DMS153 (cell line): ENCODE measurements around the gene PPFIBP2.

Experiments used
- DNase-seq: peaks from one replicate; lab custom pipeline; 2025; lab: John Stamatoyannopoulos, UW

The PPFIBP2 gene

GRCh38 chr11:7603031-7603781 lies 89.4 kb downstream of the PPFIBP2 start:
- no peak for DNase-seq

DNA sequence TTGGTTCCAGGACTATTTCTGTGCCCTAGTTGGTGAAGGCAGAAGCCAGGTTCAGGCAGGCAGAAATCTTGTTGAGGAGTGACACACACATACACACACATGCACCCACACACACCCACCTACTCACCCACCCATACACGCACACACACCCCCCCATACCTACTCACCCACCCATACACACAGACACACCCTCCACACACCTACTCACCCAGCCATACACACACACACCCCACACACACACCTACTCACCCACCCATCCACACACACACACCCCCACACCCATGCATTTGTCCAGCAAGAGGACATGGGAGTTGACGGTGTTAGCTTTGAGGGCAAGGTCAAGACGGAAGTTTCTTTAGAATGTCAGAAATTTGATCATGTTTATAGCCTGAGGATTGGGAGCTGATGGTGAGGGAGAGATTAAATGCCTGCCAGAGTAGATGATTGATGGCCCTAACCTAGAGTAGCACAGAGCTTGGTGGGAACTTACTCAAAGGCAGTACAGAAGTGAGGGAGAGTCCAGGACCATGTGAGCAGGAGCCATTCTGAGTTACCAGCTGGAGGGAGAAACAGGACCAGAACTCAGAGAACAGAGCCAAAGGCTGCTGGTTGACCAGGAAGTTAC lies 90.6 kb downstream of the PPFIBP2 start:
- no peak for DNase-seq

DNA sequence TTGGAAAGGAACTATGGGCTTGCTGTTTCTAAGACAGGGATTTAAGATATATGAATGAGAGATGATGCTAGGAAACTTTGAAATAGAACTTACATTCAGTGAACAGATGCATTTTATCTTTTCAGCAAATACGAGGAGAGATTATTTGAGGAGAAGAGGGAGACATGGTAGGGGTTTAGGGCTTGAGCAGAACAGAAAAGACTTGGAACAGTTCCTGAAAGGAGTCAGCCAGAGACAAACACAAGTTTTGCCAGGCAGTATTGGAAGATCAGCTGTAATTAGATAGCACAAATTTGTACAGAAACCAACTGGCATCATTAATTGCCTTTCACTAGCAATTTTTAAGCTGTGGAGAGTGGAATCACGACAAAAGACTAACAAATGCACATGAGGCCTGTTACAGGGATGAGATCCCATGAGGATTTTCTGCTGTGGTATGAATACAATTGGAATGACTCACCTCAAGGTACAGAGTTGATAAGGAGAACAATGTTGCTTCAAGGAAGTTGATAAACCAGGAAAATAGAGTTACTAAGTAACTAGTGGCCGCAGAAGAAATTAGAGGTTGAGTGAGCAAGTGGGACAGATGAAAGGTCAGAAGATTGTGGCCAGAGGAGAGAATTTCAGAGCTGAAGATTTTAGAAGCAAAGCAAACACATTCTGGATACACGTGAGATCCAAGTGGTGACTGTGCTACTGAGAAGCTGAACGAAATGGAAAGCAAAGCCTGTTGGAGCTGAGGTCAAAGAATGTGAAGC lies 91.6 kb downstream of the PPFIBP2 start:
- DNase-seq: no peak

GRCh38 chr11:7606496-7606895 lies 92.7 kb downstream of the PPFIBP2 start:
- DNase-seq: no peak

DNA sequence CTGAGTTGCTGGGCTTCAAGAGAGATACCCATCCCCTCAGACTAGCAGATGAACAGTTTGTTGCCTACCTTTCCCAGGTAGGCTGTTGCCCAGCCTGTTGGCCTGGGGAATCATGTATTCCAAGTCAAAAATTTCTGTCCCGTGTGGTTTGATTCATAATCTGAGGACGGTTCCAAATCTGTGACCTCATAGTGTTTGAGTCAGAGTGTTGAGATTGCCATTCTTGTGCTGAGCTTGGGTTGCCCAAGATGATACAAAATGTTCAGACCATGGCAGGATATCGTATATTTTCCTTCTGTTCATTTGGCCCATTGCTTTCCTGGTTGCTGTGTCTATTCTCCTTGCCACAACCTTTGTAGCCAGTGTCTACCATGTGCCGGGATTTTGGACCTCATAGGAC lies 95.2 kb downstream of the PPFIBP2 start:
- no peak for DNase-seq

DNA sequence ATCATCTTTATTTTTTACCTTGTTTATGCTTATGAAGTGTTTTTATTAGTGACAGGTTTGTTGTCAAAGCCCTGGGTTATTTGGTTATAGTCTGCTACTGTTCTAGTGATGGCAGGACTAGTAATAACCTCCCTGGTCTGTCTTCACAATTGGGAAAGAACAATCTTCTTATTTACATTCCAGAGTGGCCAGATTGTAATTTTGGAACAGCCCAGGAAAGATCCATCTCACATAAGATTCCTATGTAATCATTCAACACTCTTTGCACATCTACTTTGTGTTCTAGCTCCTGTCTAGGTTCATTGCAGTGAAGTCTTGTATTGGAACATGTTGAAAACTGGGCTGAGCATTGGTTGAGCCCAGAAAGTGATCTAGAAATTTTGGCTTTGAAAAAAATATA lies 95.7 kb downstream of the PPFIBP2 start:
- no peak for DNase-seq

- DNase-seq: no peak
Measured at GRCh38 chr11:7610393-7610792, 96.6 kb downstream of the PPFIBP2 start.

DNA sequence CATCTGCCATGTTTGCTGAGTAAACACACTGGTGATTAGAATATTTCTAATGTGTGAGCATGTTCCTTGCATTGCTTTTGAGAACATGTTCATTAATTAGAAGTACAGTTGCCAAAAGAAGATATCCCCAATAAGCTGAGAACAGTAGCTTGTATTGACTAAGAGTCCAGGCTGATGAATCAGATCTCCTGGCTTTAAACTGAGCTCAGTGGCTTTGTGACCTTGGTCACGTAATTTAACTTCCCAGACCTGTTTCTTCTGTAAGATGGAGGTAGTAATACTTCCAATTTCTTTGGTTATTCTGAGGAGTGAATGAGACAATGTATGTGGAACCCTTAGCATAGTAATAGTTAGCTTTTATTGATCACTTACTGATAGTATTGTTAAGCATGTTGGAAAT lies 97.6 kb downstream of the PPFIBP2 start:
- no peak for DNase-seq

- no peak for DNase-seq
Measured at GRCh38 chr11:7612056-7612660, 98.4 kb downstream of the PPFIBP2 start.

DNA sequence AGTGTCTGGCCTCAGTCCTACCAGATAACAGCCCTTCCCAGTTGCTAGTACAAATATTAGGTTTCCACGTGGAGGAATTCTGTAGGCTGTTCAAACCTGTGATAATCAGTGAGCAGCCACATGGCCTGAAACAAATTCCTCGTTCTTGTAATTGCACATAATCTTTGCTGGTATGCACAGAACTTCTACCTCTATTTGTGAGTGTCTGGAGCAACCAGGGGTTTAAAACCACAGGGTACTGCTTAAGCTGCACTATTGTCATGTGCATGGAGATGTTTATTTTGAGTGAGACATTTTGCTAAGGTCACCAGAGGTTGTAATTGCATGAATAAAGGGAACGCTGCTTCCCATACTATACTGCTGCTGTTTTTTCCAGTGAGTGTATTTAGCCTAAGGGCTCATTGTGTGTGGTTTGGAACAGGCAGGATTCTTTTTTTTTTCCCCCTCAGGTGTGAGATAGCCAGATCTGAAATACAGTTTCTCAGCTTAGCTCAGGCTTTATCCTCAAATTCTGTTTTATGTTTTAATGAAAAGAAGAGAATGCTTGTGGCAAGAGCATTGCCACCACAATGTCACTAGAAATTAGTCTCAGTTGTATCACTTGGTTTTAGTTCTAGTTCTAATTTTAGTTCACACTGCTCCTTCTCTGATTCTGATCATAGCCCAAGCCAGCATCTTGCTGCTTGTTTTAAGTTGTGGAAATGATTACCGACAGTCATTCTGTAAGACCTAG lies 99.0 kb downstream of the PPFIBP2 start:
- no peak for DNase-seq

DNA sequence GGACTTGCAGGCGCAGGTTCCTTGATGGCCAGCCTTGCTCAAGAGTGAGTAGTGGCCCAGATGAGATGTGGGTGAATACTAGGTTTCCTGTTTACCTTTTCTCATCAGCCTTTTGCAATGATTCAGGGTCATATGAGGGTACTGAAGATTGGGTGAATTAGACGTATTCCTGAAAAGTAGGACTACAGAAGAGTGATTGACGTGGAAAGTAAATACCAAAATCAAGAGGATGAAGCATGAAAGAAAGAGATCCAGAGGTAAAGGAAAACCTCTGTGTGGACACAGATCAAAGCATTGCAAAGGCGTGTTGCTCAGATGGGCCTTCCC lies 99.6 kb downstream of the PPFIBP2 start:
- DNase-seq: no peak

GRCh38 chr11:7614656-7615055 lies 100.9 kb downstream of the PPFIBP2 start:
- DNase-seq: no peak

- DNase-seq: no peak
Measured at GRCh38 chr11:7617032-7617431, 103.2 kb downstream of the PPFIBP2 start.

- DNase-seq: no peak
Measured at GRCh38 chr11:7619322-7619721, 105.5 kb downstream of the PPFIBP2 start.

- DNase-seq: no peak
Measured at GRCh38 chr11:7621090-7621489, 107.3 kb downstream of the PPFIBP2 start.

DNA sequence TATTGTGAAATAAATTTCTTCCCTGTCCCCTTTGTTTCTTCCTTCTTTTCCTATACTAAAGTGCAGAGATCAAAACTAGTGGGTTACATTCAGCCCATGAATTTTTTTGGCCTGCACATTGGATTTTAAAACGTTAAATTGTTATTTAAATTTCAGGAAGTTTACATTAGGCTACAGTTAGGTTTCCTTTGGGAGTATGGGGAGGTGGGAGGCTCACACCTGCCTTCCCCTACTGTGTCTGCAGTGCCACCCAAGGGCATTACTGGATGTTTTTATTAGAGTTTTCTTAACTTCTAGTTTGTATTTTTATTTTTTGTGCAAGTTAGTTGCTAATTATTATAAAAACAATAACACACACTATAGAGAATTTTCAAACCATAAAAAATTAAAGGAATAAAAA lies 107.8 kb downstream of the PPFIBP2 start:
- no peak for DNase-seq

DNA sequence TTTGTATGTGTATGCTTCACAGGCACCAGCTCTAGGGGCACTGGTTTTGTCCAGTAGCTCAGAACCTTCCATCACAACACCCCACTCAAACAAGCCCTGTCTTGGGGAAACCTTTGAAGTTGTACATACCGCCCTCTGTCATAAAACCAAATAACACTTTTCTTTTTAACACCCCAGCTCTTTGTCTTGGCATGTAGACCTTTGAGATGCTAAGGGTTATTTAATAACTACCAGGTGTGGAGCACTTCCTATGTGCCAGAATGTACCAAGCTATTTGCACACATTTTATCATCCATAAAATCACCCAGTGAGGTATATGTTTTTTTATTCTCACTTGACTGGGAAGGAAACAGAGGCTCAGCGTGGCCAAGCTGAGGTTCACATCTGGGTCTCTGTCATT lies 108.9 kb downstream of the PPFIBP2 start:
- no peak for DNase-seq

DNA sequence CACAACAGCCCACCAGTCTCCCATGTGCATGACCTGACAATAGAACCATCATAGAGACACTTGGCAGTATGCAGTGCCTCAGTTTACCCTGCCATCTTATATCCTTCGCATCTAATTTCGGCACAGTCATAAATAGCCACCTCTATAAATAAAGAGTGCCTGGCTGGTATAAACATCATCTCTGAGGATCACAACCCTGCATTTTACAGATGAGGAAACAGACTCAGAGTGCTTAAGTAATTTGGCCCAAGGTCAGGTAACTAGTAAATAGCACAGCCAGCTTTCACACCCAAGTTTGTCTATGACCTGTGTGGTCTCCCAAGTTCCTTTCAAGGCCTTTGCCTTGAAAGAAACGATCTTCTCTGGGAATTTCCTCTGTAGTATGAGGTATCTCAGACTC lies 114.9 kb downstream of the PPFIBP2 start:
- DNase-seq: no peak

- DNase-seq: no peak
Measured at GRCh38 chr11:7630002-7630401, 116.2 kb downstream of the PPFIBP2 start.

DNA sequence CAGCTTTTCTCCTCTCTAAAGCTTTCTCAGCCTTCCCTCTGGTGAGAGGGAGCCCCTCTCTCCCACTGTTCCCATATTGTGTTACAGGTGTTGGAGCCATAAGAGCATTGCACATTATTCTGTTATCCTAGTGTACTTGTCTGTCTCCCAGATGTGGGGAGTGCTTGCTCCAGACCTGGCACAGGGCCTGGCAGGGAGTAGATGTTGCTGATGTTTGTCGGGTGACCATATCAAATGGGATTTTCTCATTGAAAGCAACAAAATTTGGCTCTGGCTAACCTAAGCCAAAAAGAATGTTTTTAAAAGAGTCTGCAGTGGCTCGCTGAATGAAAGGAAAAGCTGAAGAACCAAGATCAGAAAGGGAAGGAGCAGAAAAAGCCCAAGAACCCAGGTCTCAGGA lies 118.4 kb downstream of the PPFIBP2 start:
- DNase-seq: no peak

- DNase-seq: no peak
Measured at GRCh38 chr11:7635137-7635536, 121.3 kb downstream of the PPFIBP2 start.

- DNase-seq: no peak
Measured at GRCh38 chr11:7635708-7636107, 121.9 kb downstream of the PPFIBP2 start.
